GM13977 (cell line): ENCODE data around the gene RUNX3.

ENCODE experiments used
- DNase-seq: peaks from one replicate; pipeline ENCODE4 v3.0.0; 2012; ENCODE audit warnings: low spot score
- CTCF ChIP-seq: IDR thresholded peaks from 2 replicates; pipeline ENCODE4 v1.5.1; 2012; ENCODE audit warnings: mild to moderate bottlenecking, control low read depth; ENCODE audit not compliant: insufficient read depth; ENCODE audit errors: extremely low read depth, missing control alignments
- in situ Hi-C: fragments of 300-500 bp; cut with MboI; formaldehyde crosslinking; loops from one replicate; pipeline ENCODE4 v1.12.0; 2022; ENCODE audit warnings: low sequenced_read_pairs, low pct_unique_long_range_greater_than_20kb, mixed read lengths, inconsistent platforms; ENCODE audit not compliant: unreplicated experiment

RUNX3 gene

GRCh38 chr1:24970926-24971875, 41.1 kb upstream of the RUNX3 start:
- no peak for DNase-seq

GRCh38 chr1:24970399-24970753, 40.3 kb upstream of the RUNX3 start:
- DNase-seq = no peak
- TF ChIP-seq CTCF = no peak
- in situ Hi-C loops = no loop called here

More at GRCh38 chr1:24970926-24971875, 41.1 kb upstream of the RUNX3 start:
- TF ChIP-seq CTCF = no peak
- in situ Hi-C loops = no loop called here

- DNase-seq = no peak
- in situ Hi-C loops = loop anchor here (10.0 kb wide), 1 partner anchor 55 kb away; no protein-coding TSS in a partner anchor
- TF ChIP-seq CTCF = no peak
Measured at GRCh38 chr1:24969596-24970398, 39.7 kb upstream of the RUNX3 start.

- DNase-seq = no peak
- no peak for TF ChIP-seq CTCF
- in situ Hi-C loops = loop anchor here (10.0 kb wide), 1 partner anchor 56 kb away; no protein-coding TSS in a partner anchor
Measured at GRCh38 chr1:24968941-24969585, 39.0 kb upstream of the RUNX3 start.

- in situ Hi-C loops = loop anchor here (10.0 kb wide), 1 partner anchor 57 kb away; no protein-coding TSS in a partner anchor
- TF ChIP-seq CTCF = no peak
- DNase-seq = no peak
Measured at GRCh38 chr1:24967962-24968361, 37.9 kb upstream of the RUNX3 start.

GRCh38 chr1:24967555-24967954, 37.5 kb upstream of the RUNX3 start:
- DNase-seq = no peak
- in situ Hi-C loops = loop anchor here (10.0 kb wide), 1 partner anchor 57 kb away; no protein-coding TSS in a partner anchor
- no peak for TF ChIP-seq CTCF
